ENCODE measurements around the gene SCARB1.

The SCARB1 gene

DNA sequence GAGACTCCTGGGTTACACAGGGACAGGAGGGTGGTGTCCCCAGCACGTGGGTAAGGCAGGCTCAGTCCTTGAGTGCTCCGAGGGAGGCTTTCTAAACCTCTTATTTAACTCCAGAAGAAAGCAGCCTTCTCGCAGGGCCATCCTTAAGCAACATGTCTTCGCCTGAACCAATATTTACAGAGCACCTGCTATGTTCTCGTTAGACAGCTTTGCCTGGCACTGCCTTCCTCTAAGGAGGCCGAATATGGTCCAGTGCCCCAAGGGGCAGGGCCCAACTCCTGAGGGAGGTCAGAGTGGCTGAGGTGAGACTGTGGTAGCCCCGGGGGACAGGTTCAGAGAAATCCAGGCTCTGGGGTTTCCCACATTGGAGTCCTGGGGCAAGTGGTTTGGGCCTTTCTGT, 2.1 kb upstream of the SCARB1 start:
- FAIRE-seq: no peak
- no peak for DNase-seq (ENCODE audit: low spot score)

DNA sequence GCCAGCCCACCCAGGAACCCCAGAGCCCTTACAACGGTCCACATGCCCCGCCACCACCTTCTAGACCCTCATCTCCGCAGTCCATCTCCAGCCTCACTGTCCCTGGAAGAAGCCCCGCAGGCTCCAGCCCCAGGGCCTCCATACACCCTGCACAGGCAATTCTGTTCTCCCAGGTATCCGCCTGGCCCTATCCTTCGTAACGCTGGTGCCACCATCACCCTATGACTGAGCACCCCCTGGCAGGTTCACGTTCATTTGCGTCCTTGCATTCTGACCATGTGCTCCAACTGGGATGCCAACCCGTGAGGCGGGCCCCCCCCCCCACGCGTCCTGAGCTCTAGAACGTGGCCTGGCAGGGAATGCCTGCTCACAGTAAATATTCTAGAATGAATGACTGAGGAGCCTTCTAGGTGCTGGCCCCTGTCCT, 675 bp upstream of the SCARB1 start:
- FAIRE-seq: no peak
- DNase-seq (ENCODE audit: low spot score): no peak

DNA sequence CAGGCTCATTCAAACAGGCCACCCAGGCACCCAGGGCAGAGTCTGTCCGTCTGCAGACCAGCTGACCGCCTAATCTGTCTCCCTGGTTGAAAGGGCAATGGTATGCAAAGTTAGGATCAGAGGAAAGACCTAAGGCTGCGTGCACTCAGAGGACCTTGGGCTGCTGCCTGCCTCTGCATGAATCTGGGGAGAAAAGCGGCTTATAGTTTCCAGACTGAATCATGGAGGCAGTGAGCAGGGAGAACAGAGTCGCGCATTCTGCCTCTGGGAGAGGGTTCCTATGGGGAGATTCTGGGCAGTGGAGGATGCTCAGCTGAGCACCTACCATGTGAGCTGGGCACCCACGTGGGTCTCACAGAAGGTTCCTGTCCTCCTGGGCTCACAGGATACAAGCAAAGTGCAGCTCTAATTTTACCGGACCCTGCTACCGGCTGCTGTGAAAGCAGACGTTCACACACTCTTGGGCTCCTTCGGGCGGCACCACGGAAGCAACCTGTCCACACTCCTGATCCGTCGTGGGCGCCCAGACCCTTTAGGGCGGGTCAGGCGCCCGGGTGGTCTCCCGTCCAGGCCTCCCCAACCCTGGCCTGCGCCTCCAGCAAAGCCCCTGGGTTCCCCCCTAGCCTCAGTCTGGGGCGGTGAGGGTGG, 772 bp downstream of the SCARB1 start:
- peak; percentile 39 for DNase-seq (ENCODE audit: low spot score)
- no peak for FAIRE-seq

DNA sequence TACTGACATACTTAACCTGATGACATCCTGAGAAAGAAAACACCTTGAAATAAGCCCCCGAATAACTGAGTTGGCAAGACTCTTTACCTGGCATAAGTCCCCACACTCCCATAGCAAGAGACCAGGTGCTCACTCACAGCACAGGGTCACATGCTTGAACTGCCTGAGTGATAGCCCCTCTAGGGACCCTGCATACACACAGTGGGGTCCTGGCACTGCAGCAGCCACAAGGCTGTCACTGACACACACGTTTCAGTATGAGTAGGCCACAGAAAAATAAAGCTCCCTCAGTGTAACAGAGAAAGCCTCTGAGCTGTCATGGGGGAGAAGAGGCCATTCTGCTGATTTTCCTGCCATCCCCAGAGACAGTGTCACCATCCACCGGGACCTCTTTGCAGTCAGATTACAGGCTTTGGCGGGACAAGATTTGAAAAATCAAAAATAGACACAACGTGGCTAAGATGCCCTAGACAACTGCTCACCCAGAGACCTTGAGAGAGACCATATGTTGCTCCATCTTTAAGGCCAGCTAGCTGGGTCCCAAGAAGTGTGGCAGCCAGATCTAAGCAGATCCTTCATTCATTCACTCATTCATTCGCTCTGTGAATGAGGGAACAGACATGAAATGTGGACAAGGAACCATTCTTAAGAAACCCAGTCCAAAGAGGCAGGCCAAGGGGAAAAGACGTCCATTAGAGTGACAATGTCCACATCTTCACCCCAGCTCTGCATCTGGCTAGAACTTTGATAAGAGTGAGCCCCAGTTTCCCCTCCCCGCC, 1.6 kb downstream of the SCARB1 start:
- FAIRE-seq (no peak), DNase-seq (ENCODE audit: low spot score) (no peak)

DNA sequence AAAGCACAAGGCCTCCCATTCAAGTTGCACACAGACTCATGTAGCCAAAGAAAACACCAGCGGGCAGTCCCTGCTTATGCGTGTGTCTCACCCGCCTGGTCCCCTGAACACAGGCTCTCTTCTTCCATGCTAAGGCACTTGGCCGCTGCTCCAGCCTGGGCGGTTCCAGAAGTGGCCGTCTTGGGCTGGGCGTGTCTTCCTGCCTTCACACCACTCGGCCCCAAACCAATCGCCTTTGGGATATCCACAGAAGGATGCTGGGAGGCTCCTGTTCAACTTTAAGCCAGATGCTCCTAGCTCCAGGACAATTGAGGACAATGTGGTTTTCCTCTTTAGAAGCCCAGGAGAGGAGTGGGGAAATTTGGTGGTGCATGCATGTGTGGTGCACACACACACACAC, 2.2 kb downstream of the SCARB1 start:
- FAIRE-seq: no peak
- DNase-seq (ENCODE audit: low spot score): no peak

DNA sequence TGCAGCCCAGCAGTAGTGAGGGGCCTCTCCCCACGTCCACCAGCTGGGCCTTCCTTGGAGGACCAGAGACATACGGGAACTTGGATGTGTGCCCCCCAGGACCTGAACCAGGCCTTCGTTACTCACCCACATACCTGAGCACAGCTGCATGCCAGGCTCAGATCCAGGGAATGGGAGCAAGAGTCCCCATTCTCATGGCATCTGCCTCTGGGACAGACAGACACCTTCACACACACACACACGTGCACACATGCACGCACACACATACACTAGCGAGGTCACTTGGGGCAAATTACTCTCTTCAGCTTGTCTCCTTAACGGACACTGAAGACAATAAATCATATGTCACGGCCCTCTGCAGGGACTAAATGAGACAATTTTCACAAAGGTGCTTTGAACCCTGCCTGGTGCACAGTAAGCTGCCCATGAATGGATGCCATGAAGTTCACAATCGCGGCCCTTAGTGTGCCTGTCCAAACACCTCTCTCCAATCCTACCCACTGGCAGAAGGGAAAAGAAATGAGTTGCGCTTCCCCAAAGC, 5.7 kb downstream of the SCARB1 start:
- FAIRE-seq: no peak
- no peak for DNase-seq (ENCODE audit: low spot score)

DNA sequence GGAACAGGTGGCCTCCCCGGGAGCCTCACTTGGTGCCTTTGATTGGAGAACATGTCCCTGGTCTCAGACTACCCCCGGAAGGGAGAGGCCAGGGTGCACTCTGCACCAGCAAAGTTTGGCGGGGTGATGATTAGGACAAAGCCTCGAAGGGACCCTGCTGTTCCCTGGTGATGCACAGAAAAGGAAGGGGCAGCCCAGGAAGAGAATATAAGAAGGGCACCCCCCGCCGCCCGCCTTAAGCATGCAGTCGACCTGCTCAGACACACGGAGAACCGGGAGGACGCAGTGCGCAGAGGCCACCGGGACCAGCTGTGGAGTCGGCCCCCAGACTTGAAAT, 6.9 kb downstream of the SCARB1 start:
- FAIRE-seq: no peak
- DNase-seq (ENCODE audit: low spot score): no peak

DNA sequence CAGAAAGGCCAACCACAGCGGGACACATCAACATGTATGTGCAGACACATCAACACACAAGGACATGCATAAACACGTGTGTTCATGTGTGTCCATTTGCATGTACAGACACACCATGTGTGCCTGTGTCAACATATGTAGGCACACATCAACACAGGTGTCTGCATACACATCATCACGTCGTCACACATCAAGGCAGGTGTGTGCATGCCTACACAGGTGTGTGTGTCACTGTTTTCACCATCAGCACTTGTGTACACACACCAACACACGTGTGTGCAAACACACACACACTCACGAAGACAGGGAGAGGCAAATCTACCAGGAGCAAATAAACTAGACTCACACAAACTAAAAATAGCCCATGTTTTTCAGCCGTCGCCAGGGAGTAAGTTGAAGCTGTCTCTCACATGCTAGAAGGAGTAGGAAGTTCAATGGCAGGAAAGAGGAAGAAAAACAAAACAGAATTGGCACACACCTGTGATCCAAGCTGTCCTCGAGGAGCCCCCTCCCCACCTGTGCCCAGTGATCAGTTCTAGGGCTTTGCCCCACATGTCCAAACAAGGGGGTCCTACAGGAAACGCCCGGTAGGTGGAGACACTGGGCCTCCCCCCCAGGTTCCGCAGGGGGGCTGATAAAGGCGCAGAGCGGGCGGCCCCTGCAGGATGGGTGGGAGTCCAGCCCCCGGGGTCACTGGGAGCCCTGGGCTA, 7.4 kb downstream of the SCARB1 start:
- DNase-seq (ENCODE audit: low spot score) (no peak), FAIRE-seq (peak; percentile 96)

DNA sequence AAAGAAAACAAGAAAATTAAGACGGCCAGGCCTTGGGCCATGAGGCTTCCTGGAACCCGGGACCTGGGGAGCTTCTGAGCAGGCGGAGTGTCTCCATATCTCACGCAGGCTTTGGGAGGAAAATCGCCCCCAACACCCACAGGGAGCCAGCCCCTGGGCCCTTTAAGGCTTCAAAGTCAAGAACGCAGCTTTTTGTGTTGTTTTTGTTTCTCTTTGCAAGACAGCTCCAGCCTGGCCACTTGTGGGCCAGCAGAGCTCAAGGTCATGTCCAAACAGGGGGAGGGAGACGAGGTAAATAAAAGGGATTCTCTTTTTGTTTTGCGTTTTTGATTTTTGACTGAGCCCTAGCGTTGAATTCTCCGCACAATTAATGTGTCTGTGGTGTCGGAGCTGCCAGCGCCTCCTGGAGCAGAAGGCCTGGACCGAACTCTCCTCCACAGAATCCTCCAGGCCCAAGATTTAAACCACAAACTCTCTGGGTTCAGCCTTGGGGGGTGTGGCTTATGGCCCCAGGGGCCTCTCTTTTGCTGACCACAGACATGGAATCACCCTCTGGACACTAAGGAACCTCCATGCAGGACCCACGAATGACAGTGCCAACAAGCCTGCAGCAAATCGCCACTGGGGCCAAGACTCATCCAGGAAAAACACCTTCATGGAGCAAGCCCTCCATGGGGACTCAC, 8.2 kb downstream of the SCARB1 start:
- FAIRE-seq (no peak), DNase-seq (ENCODE audit: low spot score) (no peak)

DNA sequence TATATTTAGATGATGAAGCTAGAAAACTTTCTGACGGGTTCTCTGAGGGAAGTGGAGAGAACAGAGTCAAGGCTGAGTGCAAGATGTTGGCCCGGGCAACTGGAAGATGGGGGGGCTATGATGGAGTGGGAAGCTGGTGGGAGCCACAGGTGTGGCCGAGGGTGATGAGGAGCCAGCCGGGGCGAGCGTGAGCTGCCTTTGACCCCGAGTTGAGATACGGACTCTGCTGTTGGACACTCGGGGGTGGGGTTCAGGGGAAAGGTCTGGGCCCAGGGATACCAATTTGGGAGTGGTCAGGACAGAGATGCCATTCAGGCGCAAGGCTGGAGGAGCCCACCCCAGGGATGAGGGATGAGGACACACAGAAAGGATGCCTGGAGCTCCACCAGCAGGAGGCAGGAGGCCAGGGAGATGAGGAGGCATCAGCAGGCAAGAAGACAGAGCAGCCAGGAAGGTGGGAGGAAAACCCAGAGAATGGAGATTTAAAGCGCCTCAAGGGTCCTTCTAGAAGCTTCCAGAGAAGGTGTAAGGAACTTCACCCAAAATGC, 9.0 kb downstream of the SCARB1 start:
- DNase-seq (ENCODE audit: low spot score): no peak
- no peak for FAIRE-seq

DNA sequence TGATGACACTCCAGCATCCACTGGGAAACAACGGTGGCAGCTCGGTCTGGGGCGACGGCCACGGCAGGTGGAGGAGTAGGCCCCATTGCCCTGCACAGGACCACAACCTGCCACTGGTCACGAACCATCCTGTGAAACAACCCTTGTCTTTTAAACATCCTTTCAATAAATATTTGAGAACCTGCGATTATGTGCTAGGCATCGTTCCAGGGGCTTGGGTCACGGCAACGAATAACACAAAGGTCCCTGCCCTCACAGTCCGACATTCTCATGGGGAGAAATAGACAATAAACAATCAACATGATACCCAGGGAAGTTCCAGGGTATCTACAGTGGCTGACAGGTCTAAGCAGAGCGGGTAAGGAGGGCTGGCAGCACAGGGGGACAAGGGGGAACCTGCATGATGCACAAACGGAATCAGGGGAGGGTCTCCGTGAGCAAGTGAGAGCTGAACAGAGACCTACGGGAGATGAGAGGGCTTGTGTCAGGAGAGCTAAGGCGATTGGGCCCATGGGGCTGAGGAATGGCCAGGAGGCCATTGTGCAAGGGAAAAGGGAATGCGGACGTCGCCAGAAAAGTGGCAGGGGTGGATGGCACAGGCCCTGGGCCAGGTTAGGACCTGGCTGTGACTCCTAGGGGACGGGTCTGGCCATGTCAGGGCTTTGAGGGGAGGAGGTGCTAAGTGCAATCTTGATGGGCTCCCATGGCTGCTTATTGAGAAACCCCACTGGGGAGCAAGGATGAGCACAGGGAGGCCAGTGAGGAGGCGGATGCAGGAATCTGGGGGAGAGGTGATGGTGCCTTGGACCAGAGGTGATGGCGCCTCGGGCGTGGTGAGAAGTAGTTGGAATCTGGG, 9.7 kb downstream of the SCARB1 start:
- no peak for FAIRE-seq
- DNase-seq (ENCODE audit: low spot score): no peak

DNA sequence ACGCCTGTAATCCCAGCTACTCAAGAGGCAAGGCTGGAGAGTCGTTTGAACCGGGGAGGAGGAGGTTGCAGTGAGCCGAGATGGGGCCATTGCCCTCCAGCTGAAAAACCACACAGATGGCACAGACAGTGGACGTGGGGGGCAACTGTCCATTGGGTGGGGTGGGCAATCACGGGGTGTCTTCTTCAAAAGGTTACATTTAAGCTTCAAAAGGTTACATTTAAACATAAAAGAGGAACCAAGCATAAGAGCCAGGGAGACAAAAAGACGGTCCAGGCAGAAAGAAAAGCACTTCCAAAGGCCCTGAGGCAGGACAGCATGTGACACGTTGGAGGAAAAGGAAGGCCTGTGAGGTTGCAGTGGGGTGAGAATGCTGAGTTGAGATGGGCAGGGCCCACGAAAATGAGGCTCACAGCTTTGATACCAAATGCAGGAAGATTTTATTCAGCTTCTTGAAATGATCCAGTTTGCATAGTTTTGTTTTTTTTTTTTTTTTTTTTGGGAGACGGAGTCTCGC, 10.7 kb downstream of the SCARB1 start:
- DNase-seq (ENCODE audit: low spot score) (no peak), FAIRE-seq (no peak)

DNA sequence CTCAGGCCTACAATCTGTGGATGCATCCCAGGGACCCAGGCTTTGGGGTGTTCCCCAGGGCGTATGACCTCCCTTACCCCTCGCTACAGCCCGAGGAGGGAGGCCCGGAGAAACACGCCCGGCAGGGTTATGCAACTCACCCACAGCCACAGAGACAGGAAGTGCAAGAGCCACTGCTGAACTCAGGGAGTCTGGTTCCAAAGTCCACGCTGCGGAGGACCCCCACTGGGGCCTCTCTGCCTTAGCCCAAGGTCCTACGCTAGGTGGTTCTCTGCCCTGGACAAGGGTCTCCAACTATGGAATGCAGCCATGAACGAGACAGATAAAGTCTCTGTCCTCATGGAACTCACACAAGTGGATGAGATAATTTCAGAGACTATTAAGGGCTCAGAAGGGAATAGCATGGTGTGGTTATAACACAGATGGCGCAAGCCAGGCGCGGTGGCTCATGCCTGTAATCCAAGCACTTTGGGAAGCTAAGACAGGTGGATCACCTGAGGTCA, 11.3 kb downstream of the SCARB1 start:
- DNase-seq (ENCODE audit: low spot score) (no peak), FAIRE-seq (no peak)

DNA sequence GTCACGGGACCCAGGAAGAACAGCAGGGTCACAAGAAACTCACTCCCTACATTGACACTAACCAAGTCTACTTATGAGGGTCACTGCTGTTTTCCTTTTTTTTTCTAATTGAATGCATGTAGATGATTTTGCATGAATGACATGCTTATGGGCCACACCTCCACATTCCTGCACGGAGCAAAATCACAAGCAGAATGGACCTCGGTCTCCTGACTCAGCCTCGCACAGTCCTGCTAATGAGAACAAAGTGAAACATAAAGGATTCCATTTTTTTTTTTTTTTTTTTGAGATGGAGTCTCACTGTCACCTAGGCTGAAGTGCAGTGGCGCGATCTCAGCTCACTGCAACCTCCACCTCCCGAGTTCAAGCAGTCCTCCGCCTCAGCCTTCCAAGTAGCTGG, 12.3 kb downstream of the SCARB1 start:
- DNase-seq (ENCODE audit: low spot score) (no peak), FAIRE-seq (no peak)

DNA sequence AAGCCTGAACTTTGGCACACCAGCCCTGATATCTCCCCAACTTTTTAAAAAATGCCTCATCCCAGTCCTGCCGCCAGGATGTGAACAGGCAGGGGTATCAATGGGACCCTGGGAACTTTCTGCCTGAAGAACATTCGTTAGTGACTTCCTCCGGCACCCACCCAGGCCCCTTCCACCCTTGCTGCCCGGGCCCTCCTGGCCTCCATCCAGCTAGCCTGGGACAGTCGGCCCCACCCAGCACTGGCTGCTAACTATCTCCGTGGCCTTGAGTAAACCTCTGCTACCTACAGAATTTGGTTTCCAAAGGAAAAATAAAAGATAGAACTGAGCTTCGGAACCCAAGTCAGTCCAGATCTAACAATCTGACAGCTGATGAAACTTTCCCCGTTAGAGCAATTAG, 14.3 kb downstream of the SCARB1 start:
- no peak for DNase-seq (ENCODE audit: low spot score)
- no peak for FAIRE-seq

DNA sequence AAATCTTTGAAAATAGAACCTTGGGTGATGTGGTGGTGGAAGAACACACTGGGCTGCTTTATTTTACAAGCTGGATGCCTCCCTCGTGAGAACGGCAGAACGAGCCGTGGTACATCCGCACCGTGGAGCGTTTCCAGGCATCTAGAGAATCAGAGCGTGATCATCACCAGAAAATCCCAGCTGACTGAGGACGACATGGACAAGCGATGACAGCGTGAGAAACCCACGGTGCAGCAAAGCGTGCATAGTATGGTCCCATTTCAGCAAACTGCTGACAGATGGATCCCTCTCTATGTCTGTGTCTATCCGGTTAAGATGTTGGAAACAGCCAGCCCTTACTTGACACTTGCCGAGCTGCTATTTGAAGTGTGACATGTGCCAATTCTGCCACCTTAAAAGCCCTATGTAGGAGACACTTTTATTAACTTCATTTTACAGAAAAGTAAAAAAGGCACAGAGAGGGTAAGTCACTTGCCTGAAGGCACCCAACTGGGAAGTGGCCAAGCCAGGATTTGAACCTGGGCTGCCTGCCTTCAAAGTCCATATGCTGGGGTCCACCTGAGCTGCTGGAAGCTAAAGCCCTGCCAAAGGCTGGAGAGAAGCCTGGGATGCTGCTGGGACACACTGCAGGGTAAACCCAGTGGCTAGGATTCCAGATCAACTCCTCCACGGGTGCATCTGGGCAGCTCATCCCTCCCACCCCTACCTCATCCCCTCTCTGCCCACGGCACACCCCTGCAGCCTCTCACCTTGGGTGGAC, 14.9 kb downstream of the SCARB1 start:
- no peak for FAIRE-seq
- DNase-seq (ENCODE audit: low spot score): no peak

DNA sequence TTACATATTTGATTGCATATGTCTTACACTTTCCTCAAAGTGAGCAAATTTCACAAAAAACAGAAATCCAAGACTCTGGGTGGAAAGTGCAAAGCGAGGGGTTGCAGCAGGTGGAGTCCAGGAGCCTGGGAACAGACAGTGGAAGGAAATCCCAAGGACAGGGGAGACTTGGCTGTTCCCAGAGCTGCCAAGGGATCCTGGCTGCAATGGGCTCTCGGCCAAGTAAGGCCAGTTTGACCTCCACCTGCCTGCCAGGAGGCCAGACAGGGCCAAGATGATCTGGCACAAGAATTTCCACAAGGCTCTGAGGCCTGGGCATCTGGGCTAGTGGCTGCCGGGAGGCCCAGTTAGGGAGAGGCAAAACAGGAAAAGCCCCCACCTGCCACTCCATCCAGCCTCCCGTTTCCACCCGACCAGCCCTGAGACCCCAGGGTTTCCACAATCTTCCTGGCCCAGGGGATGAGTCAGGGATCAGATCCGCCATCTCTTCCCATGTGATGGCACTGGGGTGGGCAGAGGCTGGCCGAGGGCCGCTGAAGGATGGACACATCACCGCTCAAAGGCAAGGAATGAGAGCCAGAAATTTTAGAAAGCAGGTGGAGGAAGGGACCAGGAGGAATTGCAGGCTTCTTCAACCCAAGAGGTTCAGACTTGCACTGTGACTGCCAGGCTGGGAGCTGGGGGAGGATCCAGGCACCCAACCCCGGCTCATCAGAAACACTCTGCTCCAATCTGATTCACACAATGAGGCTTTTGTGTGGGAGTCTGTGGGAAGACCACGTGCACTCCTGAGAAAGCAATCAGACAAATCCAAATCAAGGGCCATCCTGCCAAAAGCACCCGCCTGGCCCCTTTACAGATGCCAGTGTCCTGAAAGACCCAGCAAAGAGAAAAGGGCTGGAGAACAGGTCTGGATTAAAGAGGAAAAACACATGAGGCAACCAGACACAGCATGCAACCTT, 16.3 kb downstream of the SCARB1 start:
- DNase-seq (ENCODE audit: low spot score): peak; percentile 39
- no peak for FAIRE-seq

All from urothelium cell line (cell line).